ENCODE results near the gene PARS2.

PARS2 gene

GRCh38 chr1:54792686-54793282, 28.5 kb upstream of the PARS2 start:
- TF ChIP-seq CTCF (IDR thresholded peaks at IDR 0.05; ENCODE audit: low read depth, low read length, missing control alignments), result no peak
- DNase-seq (ENCODE audit: low read depth), result no peak
- in situ Hi-C loops (cut with HindIII; ENCODE audit: low sequenced_read_pairs), result no loop called here
- H3K4me3 ChIP-seq (ENCODE audit: low read depth, low read length), result no peak overlapping the region

GRCh38 chr1:54791880-54792522, 27.7 kb upstream of the PARS2 start:
- TF ChIP-seq CTCF (IDR thresholded peaks at IDR 0.05; ENCODE audit: low read depth, low read length, missing control alignments), result peak; percentile 59
- no peak overlapping the region for H3K4me3 ChIP-seq (ENCODE audit: low read depth, low read length)
- DNase-seq (ENCODE audit: low read depth), result no peak
- in situ Hi-C loops (cut with HindIII; ENCODE audit: low sequenced_read_pairs), result no loop called here

GRCh38 chr1:54788459-54788858, 24.1 kb upstream of the PARS2 start:
- in situ Hi-C loops (cut with HindIII; ENCODE audit: low sequenced_read_pairs), result no loop called here
- no peak for TF ChIP-seq CTCF (IDR thresholded peaks at IDR 0.05; ENCODE audit: low read depth, low read length, missing control alignments)
- no peak overlapping the region for H3K4me3 ChIP-seq (ENCODE audit: low read depth, low read length)
- no peak for DNase-seq (ENCODE audit: low read depth)

GRCh38 chr1:54787604-54788003, 23.3 kb upstream of the PARS2 start:
- in situ Hi-C loops (cut with HindIII; ENCODE audit: low sequenced_read_pairs), result no loop called here
- no peak for DNase-seq (ENCODE audit: low read depth)
- H3K4me3 ChIP-seq (ENCODE audit: low read depth, low read length), result no peak overlapping the region
- no peak for TF ChIP-seq CTCF (IDR thresholded peaks at IDR 0.05; ENCODE audit: low read depth, low read length, missing control alignments)

- in situ Hi-C loops (cut with HindIII; ENCODE audit: low sequenced_read_pairs), result no loop called here
- no peak for TF ChIP-seq CTCF (IDR thresholded peaks at IDR 0.05; ENCODE audit: low read depth, low read length, missing control alignments)
- no peak overlapping the region for H3K4me3 ChIP-seq (ENCODE audit: low read depth, low read length)
- no peak for DNase-seq (ENCODE audit: low read depth)
Measured at GRCh38 chr1:54786778-54787177, 22.5 kb upstream of the PARS2 start.

GRCh38 chr1:54784066-54784465, 19.7 kb upstream of the PARS2 start:
- H3K4me3 ChIP-seq (ENCODE audit: low read depth, low read length), result no peak overlapping the region
- no peak for TF ChIP-seq CTCF (IDR thresholded peaks at IDR 0.05; ENCODE audit: low read depth, low read length, missing control alignments)
- in situ Hi-C loops (cut with HindIII; ENCODE audit: low sequenced_read_pairs), result no loop called here
- no peak for DNase-seq (ENCODE audit: low read depth)

All from astrocyte of the cerebellum (primary cell).